Colonic mucosa (tissue), 4 donors: ENCODE data around the gene COMMD7. TPM values are rescaled to one million over a fixed set of nuclear protein-coding genes. Genes with fewer than 3 reads are reported as not detected.
"Not testable (repeated sequence)": the region's sequence is repeated elsewhere in the genome, so short reads cannot be mapped to it uniquely, and the experiment has no call there.

ENCODE experiments used
- DNase-seq: peaks from one replicate; pipeline ENCODE4 v3.0.0-alpha.2; 2020
- H3K27ac ChIP-seq: fragments of 200-600 bp; one replicate; pipeline ENCODE4 v1.8.0; 2021
- H3K27me3 ChIP-seq: fragments of 200-600 bp; one replicate; pipeline ENCODE4 v1.8.0; 2021
- H3K36me3 ChIP-seq: fragments of 200-600 bp; one replicate; pipeline ENCODE4 v1.8.0; 2021
- H3K4me1 ChIP-seq: fragments of 200-600 bp; one replicate; pipeline ENCODE4 v1.8.0; 2021; ENCODE audit warnings: mild to moderate bottlenecking
- H3K4me3 ChIP-seq: fragments of 200-600 bp; one replicate; pipeline ENCODE4 v1.8.0; 2021
- H3K9ac ChIP-seq, 2 donors: one replicate each; pipeline ENCODE4 v1.7.0; 2013; ENCODE audit warnings: control low read depth in 2 of 2, low read depth in 2 of 2, low read length in 2 of 2
- H3K9me3 ChIP-seq: fragments of 200-600 bp; one replicate; pipeline ENCODE4 v1.8.0; 2021
- CTCF ChIP-seq: fragments of 200-600 bp; IDR thresholded peaks from one replicate; pipeline ENCODE4 v1.8.0; 2022; ENCODE audit warnings: antibody characterized with exemption, mild to moderate bottlenecking
- intact Hi-C: fragments of 100-400 bp; cut with DNase I; formaldehyde crosslinking; loops from one replicate; pipeline ENCODE4 v1.14.1; 2022
- total RNA-seq, 2 donors: library from RNA; stranded (reverse); fragmentation: NEBNext Ultra II Directional in 1 of 2; extraction: Animal tissue kit (Norgen Biotek cat#: 25700) in 1 of 2; gene quantifications; one replicate each; pipeline ENCODE4 v1.2.1, GENCODE V29; 2021
- donor health status: healthy.
- donor health status: DM: no; HTN: no; CAD: no.
- donor health status: DM: no; HTN: no; CAD: no.

Gene COMMD7
- total RNA-seq, 2 donors from 2014 or later = 28.9 to 43.8 TPM

GRCh38 chr20:32741151-32741550 is 2.1 kb downstream of the COMMD7 start:
- Histone ChIP-seq H3K9me3 (no peaks in the 10 kb centered on the region), H3K27ac (no peak overlapping the region), H3K36me3 (no peaks in the 10 kb centered on the region), H3K4me3 (no peak overlapping the region), H3K4me1 (no peaks in the 10 kb centered on the region), H3K9ac (no peak overlapping the region), H3K27me3 (no peaks in the 10 kb centered on the region)
- intact Hi-C loops = no loop called here
- no peak for TF ChIP-seq CTCF
- no peak for DNase-seq

- H3K9ac ChIP-seq = no peak overlapping the region
- intact Hi-C loops = no loop called here
- H3K4me1 ChIP-seq = no peaks in the 10 kb centered on the region
- no peak overlapping the region for H3K4me3 ChIP-seq
- DNase-seq = no peak
- no peak for TF ChIP-seq CTCF
- no peaks in the 10 kb centered on the region for H3K27me3 ChIP-seq
- H3K27ac ChIP-seq = no peak overlapping the region
- no peaks in the 10 kb centered on the region for H3K9me3 ChIP-seq
- H3K36me3 ChIP-seq = no peaks in the 10 kb centered on the region
Measured at GRCh38 chr20:32737371-32738223, 5.7 kb downstream of the COMMD7 start.

GRCh38 chr20:32731882-32732266 is 11.4 kb downstream of the COMMD7 start:
- Histone ChIP-seq H3K36me3 (peaks cover 1% of the 10 kb centered on the region), H3K4me3 (no peak overlapping the region), H3K9ac (no peak overlapping the region), H3K27ac (no peak overlapping the region), H3K27me3 (no peaks in the 10 kb centered on the region), H3K9me3 (no peaks in the 10 kb centered on the region), H3K4me1 (no peaks in the 10 kb centered on the region)
- TF ChIP-seq CTCF = no peak
- no peak for DNase-seq
- intact Hi-C loops = no loop called here

- H3K27me3 ChIP-seq, H3K9me3 ChIP-seq, DNase-seq, H3K36me3 ChIP-seq, H3K4me1 ChIP-seq, H3K27ac ChIP-seq, intact Hi-C loops, H3K4me3 ChIP-seq, H3K9ac ChIP-seq: not testable (repeated sequence)
Measured at GRCh38 chr20:32729334-32729733, 13.9 kb downstream of the COMMD7 start.

GRCh38 chr20:32728435-32728834 is 14.8 kb downstream of the COMMD7 start:
- intact Hi-C loops, H3K9ac ChIP-seq, H3K27ac ChIP-seq, H3K4me1 ChIP-seq, H3K4me3 ChIP-seq, H3K27me3 ChIP-seq, H3K9me3 ChIP-seq, H3K36me3 ChIP-seq, DNase-seq: not testable (repeated sequence)

- Histone ChIP-seq H3K36me3 (peaks cover 8% of the 10 kb centered on the region), H3K27ac (no peak overlapping the region), H3K4me3 (no peak overlapping the region), H3K9ac (no peak overlapping the region), H3K4me1 (no peaks in the 10 kb centered on the region), H3K9me3 (no peaks in the 10 kb centered on the region), H3K27me3 (no peaks in the 10 kb centered on the region)
- no peak for TF ChIP-seq CTCF
- intact Hi-C loops = no loop called here
- no peak for DNase-seq
Measured at GRCh38 chr20:32727683-32728082, 15.6 kb downstream of the COMMD7 start.
